ENCODE data around the gene EHBP1.

EHBP1 gene

DNA sequence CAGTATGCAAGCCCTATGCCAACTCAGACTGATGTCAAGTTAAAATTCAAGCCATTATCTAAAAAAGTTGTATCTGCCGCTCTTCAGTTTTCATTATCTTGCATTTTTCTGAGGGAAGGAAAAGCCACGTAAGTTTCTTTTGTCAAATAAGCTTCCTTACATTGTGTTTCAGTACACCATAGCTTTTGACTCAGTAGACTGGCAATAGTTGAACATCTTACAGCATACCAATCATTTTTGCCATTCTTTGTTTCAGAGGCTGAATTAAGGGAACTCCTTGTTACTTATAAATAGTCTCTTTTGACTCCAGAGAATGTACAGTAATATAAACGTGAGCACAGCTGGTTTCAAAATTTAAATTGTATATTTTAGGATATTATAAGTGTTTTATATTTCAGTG, 120.6 kb downstream of the EHBP1 start:
- no peak for DNase-seq

DNA sequence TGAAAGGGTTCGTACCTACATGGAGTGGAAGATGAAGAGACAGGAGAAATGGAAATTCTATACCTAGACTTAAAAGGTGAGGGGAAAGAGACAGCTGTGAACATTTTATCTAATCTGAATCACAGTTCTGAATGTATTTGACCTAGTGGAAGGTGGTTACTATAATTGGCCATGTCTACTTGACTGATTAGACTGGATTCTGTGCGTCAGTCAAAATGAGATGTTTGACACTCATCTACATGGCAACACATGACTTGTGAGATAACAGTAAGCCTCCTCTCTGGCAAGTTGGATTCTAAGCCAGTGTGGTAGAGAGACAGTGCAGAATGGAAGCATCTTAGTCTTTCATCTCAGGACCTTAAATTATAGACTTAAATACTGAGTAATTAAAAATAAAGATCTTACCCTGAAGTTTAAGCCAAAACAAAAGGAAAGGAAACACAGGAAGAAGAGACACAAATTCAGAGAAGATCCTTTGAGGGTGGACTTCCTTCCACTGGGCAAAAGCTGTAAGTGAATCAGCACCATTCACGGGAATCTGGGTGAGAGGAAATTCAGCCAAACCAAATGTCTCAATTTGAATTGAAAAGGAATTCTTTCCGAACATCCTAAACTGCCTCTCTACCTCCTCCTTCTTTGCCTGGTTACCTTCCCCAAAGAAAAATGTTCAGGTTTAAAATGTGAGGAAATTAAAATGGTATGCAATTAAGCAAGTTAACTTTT, 121.6 kb downstream of the EHBP1 start:
- DNase-seq = no peak

DNA sequence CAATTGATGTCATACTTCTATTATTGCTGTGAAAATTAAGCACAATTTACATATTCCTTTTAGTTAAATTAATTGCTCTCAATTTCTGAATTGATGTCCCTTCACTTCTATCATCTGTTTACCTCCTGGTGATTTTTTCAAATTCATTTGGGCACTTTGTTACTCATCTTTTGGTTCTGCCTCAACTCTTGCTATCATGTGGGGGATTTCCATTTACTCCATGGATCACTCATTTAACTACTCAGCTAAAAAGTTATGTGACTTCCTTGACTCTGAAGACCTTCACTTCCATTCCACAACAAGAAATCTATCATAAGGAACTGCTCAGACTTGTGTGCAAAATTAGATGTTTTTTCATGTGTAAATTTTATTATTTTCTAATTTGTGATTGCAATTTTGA, 126.2 kb downstream of the EHBP1 start:
- no peak for DNase-seq

DNA sequence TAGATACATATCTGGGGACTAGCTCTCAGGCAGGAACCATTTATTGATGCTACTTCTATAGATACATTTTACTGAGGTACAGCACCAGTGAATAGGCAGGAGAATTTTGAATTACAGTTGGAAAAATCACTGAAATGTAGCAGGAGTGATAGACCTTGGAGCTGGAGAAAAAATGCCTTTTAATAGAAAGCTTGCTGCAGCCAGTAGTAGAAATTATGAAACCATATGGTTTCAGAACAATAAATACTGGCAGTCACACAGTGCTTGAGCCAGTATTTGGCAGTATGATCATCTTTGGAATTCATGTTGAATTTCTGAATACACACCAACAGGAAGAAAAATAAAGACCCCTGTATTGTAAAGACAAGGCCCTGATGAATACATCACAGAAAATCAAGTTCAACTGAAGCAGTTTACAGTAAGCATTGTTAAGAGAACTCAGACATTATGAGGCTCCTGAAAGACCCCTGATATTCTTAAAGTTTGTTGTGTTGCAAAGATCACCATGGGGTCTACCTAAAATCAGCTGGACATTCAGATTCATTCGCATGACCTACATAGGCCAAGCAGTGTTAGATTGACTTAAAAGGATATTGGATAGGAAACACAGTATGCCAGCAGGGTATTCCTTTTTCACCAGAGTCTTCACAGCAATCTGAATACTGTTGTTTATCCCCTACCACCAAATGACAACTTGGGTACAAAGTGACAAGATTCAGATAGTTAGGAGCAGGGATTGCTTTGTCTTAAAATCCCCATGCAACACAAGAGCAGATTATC, 139.0 kb downstream of the EHBP1 start:
- DNase-seq = no peak

DNA sequence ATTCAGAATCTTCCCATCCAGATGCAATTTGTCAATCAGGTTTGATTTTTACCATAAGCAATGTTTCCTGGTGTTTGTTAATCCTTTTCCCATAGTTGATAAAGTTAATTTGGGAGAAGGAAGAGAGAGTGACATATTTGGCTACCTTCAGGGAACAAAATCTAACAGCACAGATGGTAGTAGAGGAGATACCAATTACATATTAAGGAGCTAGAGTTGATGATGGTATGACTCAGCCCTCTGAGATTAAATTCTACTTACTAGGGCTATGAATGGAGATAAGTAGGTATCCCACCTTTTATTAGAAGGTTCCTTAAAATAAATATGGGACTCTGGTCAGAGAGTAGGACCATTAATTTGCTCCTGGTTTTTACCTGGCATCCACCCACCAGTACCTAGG, 139.7 kb downstream of the EHBP1 start:
- no peak for DNase-seq

DNA sequence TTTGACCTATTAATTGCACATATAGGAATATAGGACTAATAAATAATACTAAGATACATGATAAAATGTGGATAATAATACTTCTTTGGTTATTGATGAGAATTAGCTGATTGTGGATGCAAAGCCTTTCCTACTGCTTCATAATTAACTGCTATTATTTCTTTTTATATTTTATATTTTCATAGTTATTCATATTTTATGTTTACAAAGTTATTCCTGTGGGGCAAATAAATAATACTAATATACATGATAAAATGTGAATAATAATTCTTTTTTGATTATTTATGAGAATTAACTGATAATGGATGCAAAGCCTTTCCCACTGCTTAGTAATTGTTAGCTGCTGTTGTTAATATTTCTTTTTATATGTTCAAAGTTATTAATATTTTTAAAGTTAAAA, 146.7 kb downstream of the EHBP1 start:
- no peak for DNase-seq

DNA sequence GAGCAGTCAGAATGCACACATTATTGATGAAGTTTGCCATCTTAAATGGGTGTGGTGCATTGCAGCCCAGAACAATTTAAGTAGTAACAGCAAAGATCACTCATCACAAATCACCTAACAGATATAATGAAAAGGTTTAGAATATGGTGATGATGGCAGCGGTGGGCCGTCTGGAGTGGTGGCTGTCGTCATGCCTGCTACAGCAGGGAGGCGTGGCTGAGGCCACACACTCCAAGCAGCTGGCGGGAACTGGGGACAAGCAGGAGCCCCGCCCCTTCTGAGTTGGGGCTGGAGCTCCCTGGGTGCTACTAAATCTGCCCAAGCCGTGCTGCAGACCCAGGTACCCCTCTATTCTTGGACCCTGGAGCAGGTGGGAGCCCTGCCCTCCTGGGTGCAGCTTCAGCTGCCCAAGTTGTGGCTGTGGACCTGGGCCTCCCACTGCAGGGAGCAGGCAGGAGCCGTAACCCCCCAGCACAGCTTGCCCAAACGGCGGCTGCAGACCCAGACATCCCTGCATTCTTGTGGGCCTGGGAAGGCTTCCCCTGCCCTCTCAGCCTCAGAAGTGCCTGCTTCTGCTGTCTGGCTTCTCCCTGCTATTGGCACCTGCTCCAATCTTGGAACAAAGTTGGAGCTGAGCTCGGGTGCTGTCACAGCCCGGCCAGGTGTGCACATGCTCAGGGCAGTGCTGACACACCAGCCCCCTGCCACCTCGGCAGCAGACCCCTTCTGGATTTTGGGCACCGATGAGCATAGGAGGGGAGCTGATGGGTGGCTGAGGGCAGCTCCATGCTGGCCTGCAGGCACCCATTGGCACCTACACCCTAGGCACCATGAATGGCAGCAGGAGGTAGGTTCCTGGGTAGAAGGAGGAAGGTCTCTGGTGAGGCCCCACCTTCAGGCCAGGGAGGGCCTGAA, 149.3 kb downstream of the EHBP1 start:
- no peak for DNase-seq

DNA sequence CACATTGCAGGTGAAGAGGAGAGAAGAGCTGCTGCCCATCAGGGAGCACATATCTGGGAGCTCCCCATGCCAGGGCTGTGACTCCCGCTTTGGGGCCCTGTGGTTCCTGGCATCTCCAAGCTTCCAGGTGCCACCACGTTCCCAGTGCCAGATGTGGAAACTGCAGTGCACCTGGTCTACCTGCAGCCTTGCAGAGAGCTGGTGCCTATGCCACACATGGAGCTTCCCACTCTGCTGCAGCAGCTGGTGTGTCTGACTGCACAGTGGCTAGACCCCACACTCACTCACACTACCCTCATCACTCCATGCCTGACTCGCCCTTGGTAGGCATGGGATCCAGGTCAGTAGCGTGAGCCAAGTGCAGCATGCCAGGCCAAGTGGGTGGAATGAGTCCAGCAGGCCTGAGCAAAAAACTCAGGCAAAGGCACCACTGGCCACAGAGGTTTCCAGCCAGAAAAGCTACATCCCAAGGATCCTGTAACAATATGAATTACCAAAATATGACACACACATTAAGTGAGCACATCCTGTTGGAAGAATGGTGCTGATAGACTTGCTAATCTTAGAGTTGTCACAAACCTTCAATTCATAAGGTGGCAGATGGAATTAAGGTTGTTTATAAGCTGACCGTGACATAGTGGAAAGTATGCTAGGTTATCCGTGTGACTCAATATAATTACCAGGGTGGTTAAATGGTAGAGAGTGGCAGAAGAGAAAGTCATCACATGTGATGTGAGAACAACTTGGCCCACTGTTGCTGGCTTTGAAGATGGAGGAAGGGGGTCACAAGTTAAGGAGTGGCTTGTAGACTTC, 150.9 kb downstream of the EHBP1 start:
- no peak for DNase-seq

DNA sequence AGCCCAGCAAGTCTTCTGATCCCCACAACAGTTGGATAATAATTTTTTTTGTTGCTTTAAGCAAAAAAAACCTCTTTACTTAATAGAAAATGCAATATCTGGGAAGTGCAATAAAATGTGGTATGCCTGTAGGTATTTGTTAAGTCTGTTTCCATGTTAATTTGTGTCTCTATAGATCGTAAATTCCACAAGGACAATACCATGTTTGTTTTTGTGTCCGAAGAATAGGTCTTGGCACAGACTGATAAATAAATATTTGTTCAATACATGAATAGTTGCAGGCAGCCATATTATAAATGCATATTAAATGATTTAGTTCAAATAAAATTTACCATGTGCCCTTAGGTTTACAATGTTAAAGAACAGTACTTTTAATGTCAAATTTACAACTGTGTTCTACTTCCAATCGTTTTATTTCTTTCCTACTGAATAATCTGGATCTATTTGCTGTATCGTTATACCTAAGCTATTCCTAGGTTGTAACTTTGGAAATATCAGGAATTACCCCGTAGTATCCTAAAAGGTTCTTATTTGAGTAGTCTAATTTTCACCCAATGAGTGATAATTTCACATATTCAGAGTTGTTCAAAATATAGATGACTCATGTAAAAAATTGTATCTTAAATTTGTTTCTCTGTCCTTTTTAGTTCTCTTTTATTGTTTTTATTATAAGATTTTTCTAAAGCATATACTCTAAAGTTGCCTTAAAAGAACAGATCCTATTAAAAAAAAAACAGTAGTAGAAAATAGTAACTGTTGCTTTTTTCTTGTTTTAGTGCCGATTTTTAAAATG, 151.8 kb downstream of the EHBP1 start:
- DNase-seq = no peak

DNA sequence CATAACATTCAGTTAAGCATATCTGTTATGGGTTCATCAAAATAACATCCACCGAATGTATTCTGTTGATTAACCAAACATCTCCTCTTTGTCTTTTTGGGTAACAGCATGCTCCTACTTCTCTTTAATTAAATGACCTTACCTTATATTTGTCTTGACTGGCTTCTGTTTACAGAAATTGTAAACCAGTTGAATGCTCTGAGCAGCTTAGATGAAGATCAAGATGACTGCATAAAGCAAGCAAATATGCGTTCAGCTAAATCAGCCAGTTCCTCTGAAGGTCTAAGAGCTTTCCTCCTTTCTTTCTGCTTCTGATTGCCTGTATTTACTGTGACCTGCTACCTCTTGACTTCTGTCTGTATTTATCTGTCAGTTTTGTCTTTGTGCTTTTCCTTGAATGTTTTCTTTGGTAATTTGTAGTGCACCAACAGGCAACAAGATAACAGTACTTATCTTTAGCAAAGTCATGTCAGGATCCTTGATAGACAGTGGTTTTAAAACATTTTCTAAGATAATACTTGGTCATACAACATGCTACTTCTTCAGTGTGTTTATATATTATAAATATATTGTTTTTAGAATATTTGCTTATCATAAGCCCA, 152.8 kb downstream of the EHBP1 start:
- no peak for DNase-seq

DNA sequence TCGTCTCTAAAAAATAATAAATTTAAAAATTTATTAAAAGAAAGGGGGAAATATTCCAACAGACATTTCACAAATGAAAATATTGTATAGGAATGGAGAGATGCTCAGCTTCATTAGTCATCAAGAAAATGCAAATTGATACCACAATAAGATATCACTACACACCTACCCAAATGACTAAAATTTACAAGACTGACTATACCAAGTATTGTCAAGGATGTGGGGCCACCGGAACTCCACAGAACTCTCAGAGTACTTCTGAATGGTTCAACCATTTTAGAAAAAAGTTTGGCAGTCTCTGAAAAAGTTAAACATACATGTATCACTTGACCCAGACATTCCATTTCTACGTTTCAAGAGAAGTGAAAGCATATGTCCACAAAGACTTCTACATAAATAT, 163.4 kb downstream of the EHBP1 start:
- peak; percentile 12 for DNase-seq

DNA sequence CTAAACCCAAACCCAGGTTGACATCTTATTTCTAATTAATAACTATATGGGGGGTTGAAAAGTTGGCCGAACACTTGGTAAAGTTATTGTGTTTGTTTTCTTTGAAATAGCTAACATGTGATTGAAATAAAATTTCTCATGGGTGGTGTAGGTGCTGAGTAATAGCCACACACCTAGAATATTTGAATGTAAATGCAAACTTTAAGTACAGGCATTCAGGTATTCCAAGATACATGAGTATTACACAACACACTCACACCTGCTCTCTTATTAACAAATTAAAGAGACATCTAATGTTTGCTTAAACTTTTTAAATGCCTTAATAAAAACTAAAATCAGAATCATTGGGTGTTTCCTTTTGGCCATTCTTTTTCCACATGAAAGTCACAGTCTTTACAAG, 165.5 kb downstream of the EHBP1 start:
- no peak for DNase-seq

DNA sequence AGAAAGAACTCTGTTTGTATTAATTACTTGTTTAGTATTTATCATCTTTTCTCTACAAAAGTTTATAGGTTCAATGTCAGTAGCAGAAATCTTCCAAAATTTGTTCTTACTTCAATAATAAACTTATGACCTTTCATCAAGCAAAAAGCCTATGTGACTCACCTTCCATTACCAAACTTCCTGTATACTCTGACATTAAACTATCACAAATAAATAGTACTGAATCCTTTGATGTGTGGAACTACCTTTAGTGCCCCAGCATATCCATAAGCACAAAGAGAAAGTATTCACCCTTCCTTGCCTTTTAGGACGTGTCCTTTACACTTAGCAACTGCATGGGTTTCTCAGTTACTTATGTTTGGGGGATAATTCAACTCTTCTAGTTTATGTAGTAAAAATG, 166.0 kb downstream of the EHBP1 start:
- DNase-seq = no peak

DNA sequence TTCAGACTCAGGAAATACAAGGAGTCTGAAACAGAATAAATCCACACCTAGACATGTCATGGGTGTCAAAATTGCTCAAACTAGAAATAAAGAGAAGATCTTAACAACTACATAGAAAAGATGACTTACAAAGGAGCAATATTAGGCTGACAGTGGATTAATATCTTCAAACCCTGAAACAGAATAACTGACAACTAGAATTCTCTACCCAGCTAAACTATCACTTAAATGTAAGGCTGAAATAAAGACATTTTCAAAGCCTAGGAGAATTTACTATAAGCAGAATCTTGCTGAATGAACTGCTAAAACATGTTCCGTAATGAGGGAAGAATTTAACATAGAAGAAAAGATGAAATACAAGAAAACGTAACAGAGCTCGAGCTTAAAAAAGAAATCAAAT, 168.1 kb downstream of the EHBP1 start:
- DNase-seq = no peak

DNA sequence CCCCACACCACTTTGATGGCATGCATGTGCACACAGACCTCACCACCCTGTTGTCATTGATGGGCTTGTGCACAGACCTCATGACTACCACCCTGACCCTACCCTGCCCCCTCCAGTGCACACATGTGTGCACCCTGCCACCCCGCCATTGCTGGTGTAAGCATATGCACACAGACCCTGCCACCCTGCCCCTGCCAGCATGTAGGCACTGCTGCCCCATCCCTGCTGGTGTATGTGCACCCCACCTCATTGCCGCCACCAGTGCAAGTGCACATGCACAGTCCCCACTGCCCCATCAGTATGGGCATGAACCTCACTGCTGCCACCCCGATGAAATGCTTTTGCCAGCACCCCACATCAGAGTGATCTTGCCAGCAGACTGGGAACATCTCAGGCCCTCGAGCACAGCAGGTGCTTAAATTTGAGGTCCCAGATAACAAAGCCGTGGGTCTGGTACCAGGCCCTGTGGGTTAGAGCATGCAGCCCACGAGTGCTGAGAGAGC, 169.4 kb downstream of the EHBP1 start:
- DNase-seq = no peak

DNA sequence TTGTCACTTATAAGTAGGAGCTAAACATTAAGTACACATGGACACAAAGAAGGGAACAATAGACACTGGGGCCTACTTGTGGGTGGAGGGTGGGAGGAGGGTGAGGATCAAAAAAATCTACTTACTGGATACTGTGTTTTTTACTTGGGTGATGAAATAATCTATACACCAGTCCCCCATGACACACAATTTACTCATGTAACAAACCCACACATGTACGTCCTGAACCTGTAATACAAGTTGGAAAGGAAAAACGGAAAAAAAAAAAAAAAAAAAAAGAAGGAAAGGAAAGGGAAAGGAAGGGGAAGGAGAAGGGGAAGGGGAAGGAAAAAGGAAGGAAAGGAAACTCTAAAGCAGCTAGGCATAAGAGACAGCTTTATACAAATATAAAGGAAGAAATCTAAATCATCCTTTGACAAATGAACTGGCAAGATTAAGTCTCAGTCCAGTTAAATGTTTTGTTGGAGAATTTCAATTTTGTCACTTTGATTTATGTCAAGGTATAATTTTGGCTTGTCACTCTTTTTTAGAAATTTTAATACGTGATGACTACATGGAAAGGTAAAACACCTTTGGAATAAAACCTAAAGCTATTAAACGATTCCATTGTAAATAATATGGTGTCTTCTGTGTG, 175.8 kb downstream of the EHBP1 start:
- no peak for DNase-seq

DNA sequence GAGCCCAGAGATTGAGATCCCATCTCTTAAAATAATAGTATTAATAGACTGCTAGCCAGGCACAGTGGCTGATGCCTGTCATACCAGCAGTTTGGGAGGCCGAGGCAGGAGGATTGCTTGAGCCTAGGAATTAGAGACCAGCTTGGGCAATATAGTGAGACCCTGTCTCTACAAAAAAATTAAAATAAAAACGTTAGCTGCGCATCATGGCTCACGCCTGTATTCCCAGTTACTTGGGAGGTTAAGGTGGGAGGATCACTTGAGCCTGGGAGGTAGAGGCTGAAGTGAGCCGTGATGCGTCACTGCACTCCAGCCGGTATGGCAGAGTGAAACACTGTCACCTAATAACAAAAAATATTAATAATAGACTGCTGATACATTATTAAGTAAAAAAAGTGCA, 178.1 kb downstream of the EHBP1 start:
- DNase-seq = no peak

DNA sequence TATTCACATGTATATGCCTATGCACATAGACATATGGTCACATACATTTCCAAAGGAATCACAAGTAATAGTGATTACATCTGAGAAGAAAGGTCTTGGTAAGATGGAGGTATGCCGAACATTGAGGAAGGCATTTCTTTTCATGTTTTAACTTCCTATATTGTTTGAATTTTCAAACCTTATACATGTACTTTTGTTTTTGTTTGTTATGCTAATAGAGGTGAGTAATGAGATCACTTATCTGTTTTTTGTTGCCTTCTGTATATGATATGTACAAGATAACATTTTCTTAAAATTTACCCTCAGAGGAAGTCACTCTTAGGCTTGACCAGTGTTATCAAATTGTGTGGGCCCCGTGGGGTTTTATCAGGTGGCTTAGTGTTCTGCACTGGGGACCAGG, 178.6 kb downstream of the EHBP1 start:
- no peak for DNase-seq

DNA sequence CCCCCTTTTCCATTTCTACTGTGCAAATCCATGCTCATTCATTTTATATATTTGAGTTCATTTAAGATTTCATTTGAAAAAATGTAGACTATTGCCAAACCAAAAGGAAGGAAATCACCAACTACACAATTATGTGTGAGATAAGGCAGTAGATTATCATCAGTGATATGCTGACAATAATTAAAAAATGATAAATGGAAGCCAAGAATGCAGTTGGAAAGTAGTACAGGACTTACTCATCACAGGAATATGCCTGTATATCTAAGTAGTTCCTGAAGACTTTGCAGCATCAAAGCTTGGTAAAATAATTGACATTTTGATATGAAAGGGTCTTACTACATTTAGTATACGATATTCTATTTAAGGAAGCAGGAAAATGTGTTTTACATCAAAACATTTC, 179.0 kb downstream of the EHBP1 start:
- DNase-seq = no peak

DNA sequence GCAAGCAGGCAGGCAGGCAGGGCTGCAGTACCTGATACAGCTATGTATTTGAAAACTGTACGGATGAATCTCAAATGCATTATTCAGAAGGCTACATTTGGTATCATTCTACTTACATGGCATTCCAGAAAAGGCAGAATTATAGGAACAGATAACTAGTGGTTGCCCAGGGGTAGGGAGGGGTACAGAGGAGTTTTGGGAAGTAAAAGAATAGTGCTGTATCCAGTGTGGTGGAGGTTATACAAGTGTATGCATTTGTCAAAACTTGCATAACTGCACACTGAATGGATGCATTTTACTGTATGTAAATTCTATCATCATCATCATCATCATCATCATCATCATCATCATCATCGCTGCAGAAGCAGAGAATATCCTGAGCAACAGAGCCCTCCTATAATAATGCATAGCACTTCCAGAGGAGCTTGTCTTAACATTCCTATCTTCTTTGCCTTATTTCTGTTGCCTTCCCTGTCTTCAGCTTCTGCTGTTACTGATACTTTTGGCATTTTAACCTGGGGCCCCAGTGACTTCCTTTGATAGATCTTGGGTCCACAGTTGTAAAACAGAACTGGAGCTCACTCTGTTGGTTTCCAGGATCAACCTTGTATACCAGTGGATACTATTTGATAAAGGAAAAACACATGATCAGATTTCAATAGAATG, 189.6 kb downstream of the EHBP1 start:
- no peak for DNase-seq

Measured in activated CD4-positive, alpha-beta T cell treated with anti-CD3 and anti-CD28 coated beads for 48 hours (primary cell).